Neural cell (in vitro differentiated cells): ENCODE results near the gene SACM1L.

ENCODE experiments used
- CTCF ChIP-seq: fragments of 450-650 bp; IDR thresholded peaks from 2 replicates; pipeline ENCODE4 v1.5.1; 2014; ENCODE audit warnings: antibody characterized with exemption, mild to moderate bottlenecking, moderate library complexity; ENCODE audit not compliant: poor library complexity, severe bottlenecking
- EP300 ChIP-seq: fragments of 450-650 bp; conservative IDR thresholded peaks from 2 replicates; pipeline ENCODE4 v1.6.1; 2014; ENCODE audit warnings: antibody characterized with exemption, mild to moderate bottlenecking, moderate library complexity; ENCODE audit not compliant: poor library complexity, severe bottlenecking
- EZH2 ChIP-seq: fragments of 200-600, 300-800 bp; shearing (Covaris generic), sonication (generic); IDR thresholded peaks from 2 replicates; pipeline ENCODE4 v1.6.1; 2014; ENCODE audit warnings: antibody characterized with exemption, low read length, borderline replicate concordance, mild to moderate bottlenecking; ENCODE audit not compliant: insufficient read depth, poor library complexity, severe bottlenecking
- MXI1 ChIP-seq: fragments of 450-650 bp; conservative IDR thresholded peaks from 2 replicates; pipeline ENCODE4 v1.6.1; 2014; ENCODE audit warnings: antibody characterized with exemption, mild to moderate bottlenecking; ENCODE audit not compliant: poor library complexity, severe bottlenecking
- POLR2AphosphoS5 ChIP-seq: IDR thresholded peaks from 2 replicates; pipeline ENCODE4 v1.6.1; 2012
- RAD21 ChIP-seq: fragments of 450-650 bp; conservative IDR thresholded peaks from 2 replicates; pipeline ENCODE4 v1.6.1; 2014; ENCODE audit warnings: antibody characterized with exemption, mild to moderate bottlenecking, moderate library complexity
- REST ChIP-seq: IDR thresholded peaks from 2 replicates; pipeline ENCODE4 v1.6.1; 2012; ENCODE audit warnings: borderline replicate concordance
- SMC3 ChIP-seq: fragments of 450-650 bp; conservative IDR thresholded peaks from 2 replicates; pipeline ENCODE4 v1.6.1; 2014; ENCODE audit warnings: antibody characterized with exemption, mild to moderate bottlenecking, moderate library complexity; ENCODE audit not compliant: poor library complexity
- TAF1 ChIP-seq: IDR thresholded peaks from 2 replicates; pipeline ENCODE4 v1.6.1; 2012; ENCODE audit warnings: low read depth

- no peak for TF ChIP-seq TAF1
- no peak for TF ChIP-seq EP300
- TF ChIP-seq CTCF: no peak
- TF ChIP-seq RAD21: no peak
- no peak for TF ChIP-seq REST
- TF ChIP-seq EZH2: no peak
- no peak for TF ChIP-seq MXI1
- TF ChIP-seq POLR2AphosphoS5: no peak
- TF ChIP-seq SMC3: no peak
Observed at GRCh38 chr3:45773714-45774449, 84.7 kb downstream of the SACM1L start.
